Uterus (tissue), 2 donors: Measurements from ENCODE around the gene AJAP1.

Experiments used
- POLR2A ChIP-seq, 2 donors: fragments of 450-650 bp; IDR thresholded peaks; one replicate each; pipeline ENCODE4 v1.6.1; 2016; ENCODE audit warnings: antibody characterized with exemption in 2 of 2, mild to moderate bottlenecking in 1 of 2, moderate library complexity in 1 of 2
- TF ChIP-seq, protein P1 (sequence below), 4 experiments: fragments of 200-600 bp in 2 of 4; fragments of 450-650 bp in 2 of 4; sonication (generic) in 2 of 4; IDR thresholded peaks; one replicate each; pipeline ENCODE4 v1.5.1; 2016 to 2019; ENCODE audit warnings: antibody characterized with exemption in 4 of 4, mild to moderate bottlenecking in 2 of 4, moderate library complexity in 1 of 4

DNA sequence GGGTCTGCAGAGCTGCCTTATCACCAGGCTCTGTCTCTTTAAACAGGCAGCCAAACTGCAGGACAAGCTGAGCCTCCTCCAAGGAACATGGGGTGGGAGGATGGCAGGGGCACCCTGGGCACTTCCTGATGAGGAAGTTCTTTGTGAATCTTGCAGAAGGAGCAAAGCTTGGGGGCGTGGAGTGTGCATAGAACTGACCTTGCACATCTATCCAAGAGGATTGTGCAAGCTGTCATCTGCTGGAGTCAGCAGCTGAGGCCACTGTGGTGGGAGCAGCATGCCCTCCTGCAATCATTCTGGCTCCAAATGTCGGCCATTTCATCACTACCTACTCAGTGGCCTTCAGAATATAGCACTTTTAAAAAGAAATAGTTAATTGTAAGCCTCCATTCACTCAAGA lies 182.2 kb downstream of the AJAP1 start:
- TF ChIP-seq, protein P1, sequence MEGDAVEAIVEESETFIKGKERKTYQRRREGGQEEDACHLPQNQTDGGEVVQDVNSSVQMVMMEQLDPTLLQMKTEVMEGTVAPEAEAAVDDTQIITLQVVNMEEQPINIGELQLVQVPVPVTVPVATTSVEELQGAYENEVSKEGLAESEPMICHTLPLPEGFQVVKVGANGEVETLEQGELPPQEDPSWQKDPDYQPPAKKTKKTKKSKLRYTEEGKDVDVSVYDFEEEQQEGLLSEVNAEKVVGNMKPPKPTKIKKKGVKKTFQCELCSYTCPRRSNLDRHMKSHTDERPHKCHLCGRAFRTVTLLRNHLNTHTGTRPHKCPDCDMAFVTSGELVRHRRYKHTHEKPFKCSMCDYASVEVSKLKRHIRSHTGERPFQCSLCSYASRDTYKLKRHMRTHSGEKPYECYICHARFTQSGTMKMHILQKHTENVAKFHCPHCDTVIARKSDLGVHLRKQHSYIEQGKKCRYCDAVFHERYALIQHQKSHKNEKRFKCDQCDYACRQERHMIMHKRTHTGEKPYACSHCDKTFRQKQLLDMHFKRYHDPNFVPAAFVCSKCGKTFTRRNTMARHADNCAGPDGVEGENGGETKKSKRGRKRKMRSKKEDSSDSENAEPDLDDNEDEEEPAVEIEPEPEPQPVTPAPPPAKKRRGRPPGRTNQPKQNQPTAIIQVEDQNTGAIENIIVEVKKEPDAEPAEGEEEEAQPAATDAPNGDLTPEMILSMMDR (IDR thresholded peaks at IDR 0.05) = no peak
- TF ChIP-seq POLR2A (IDR thresholded peaks at IDR 0.05) = no peak
